Measurements from ENCODE around the gene SLC35B1. TPM values are rescaled to one million over a fixed set of nuclear protein-coding genes. Genes with fewer than 3 reads are reported as not detected.
"Not testable (repeated sequence)": the region's sequence is repeated elsewhere in the genome, so short reads cannot be mapped to it uniquely, and the experiment has no call there.

SLC35B1 gene
- total RNA-seq, 2 donors from 2014 or later = 28.1 to 33.3 TPM

DNA sequence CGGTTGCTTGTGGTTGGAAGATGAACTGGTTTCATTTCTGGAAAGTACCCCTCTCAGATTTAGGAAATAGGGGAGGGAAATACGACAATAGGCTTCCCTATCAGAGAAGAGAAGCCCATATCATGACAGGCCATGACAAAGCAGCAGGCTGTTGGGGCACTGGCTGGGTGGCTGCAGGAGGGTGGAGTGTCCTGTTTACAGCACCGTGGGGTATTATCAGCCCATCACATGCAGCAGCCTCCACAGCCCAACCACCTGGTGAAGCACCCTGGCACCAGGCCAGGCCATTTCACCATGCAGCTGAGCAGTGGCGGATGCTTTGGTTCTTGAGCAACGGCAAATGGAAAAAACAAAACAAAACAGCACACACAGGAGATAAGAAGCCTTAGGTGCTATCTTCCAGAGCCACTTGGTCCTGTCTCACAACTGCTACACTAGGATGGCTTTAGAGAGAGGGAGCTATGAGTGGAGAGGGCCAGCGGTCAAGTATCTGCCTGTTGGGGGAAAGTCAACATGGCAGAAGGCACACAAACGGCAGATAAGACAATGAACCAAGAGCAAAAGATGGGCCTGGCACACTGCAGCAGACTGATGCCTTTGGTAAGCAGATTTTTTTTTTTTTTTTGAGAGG lies 32.0 kb upstream of the SLC35B1 start:
- intact Hi-C loops (cut with DNase I) = no loop called here
- DNase-seq (ENCODE audit: low spot score) = peak; percentile 92

DNA sequence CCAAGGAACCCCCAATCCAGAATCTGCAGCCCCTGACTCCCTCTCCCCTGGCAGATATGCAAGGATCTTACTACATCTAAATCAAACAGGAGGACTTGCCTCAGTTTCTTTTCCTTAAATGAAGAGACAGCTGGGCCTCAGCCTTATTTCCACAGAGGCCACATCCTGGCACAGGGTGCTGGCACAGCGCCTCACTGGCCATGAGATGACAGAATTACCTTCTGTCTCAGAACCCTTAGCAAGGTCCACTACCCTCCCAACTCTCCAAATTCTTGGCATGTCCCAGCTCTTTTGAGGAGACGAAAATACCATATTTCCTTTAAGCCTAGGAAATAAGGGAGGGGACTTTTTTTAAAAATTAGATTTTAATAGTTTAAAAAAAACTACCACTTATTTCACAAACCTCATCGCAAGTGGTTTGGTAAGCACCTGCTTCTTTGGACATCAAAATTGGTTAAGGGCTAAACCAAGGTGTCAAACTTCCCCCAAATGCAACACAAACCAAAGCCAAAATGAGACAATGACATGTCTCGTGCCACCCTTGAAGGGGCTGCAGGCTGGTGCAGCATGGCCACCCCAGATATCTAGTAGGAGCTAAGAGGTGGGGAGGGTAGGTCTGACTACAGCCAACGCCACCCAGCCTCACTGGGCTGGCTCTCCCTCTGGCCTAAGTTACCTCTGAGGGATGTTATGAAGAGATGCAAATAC lies 30.8 kb upstream of the SLC35B1 start:
- intact Hi-C loops (cut with DNase I) = no loop called here
- no peak for DNase-seq (ENCODE audit: low spot score)

DNA sequence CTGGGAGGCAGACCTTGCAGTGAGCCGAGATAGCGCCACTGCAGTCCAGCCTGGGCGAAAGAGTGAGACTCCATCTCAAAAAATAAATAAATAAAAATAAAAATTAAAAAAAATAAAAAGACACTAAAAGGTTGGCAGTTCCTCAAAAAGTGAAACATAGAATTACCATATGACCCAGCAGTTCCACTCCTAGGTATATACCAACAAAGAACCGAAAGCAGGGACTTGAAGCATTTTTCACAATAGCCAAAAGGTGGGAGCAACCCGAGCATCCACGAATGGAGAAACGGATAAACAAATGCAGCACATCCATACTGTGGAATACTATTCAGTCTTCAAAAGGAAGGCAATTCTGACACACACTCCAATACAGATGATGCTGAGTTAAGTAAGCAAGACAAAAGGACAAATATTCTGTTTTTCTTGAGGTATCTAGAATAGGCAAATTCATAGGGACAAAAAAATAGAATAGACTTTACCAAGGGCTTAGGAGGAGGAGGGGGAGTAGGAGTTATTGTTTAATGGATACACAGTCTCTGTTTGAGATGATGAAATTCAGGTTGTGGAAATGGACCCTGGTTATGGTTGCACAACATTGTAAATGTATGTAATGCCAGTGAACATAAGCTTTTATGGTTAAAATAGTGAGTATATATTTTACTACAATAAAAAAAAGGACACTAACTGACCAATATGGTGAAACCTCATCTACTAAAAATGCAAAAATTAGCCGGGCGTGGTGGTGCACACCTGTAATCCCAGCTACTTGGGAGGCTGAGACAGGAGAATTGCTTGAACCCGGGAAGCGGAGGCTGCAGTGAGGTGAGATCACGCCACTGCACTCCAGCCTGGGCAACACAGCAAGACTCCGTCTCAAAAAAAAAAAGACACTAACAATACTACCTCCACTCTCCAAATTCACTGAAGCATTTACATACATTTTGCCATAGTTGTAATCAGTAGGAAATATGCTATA lies 27.0 kb upstream of the SLC35B1 start:
- DNase-seq (ENCODE audit: low spot score) = no peak

DNA sequence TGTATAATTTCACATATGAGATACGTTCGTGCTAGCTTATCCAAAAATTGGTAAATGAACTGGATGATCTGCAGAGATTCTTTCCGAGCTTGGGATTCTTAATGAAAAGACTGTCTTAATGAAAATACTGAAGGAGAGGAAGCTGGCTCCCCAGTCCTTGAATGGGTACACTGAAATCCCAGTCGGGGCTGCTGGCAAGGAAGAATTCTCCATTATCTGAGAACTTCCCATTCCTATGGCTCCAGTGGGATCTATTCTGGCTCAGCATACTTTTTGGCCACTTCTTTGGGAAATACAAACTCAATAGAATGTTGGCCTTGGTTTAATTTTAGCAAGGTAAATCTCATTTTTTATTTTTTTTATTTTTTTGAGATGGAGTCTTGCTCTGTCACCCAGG lies 23.7 kb upstream of the SLC35B1 start:
- no peak for DNase-seq (ENCODE audit: low spot score)
- intact Hi-C loops (cut with DNase I) = loop anchor here in 1 of 2 donors (5.0 kb wide), 1 partner anchor 46 kb away; no protein-coding TSS in a partner anchor

More for the DNA sequence above, 27.0 kb upstream of the SLC35B1 start:
- intact Hi-C loops (cut with DNase I) = loop anchor here in 1 of 2 donors (5.0 kb wide), 1 partner anchor 42 kb away; no protein-coding TSS in a partner anchor

DNA sequence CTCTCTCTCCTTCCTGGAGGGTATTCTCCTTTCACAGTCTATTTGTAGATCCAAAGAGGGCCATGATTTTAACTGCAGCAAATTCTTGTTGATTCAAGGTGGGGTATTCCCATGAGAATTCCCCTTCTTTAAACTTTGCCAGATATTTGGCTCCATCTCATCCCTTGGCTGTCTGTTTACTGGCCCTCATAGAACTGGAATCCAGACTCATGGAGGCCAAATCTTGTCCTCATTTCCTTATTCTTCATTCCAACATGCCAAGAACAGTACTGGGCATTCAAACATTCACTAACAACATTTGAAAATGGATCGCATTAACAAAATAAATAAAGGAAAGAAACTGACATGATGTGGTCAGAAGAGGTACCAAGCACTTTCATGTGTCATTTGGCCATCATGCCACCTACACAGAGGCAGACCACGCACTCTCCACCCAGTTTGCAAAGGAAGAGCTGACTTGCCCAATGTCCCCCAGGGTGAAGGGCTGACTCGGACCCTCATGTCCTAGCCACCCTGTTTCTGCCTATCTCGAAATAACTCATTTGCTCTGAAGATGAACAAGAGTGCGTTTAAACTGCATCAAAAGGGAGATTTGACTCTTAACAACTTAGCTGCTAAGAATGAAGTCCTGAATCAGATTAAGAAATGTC lies 23.1 kb upstream of the SLC35B1 start:
- intact Hi-C loops (cut with DNase I) = loop anchor here in 1 of 2 donors (5.0 kb wide), 1 partner anchor 46 kb away; no protein-coding TSS in a partner anchor

DNA sequence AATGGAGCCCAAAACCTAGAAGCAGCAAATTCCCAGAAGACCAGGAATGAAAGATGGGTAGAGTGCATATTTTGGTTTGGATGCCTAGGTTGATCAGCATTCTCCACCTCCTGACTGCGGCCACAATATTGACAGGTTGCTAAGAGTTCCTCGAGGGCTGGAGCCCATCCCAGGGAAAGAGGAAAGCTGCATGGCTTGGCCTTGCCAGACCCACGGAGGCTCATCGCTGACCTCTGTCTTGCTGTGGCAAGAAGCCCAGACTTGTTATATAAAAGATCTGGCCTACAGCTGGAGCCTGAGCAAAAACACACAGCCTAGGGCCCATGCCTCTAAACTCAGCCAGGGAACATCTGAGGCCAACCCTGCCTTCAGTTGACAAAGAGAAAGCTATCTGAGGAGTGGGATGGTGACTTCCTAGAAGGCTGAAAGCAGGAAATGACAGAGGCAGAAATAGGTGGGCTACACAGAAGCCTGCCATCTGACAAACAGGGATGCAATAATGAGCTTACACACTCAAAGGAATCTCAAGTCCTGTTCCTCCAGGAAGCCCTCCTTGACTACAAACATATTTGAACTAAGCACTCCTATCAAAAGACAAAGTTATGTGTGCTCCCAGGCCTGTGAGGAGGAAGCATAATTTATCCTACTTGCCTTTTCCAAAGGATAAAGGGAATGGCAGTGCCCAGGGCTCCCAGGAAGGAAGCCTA lies 22.5 kb upstream of the SLC35B1 start:
- intact Hi-C loops (cut with DNase I) = loop anchor here in 1 of 2 donors (5.0 kb wide), 1 partner anchor 47 kb away; no protein-coding TSS in a partner anchor
- DNase-seq (ENCODE audit: low spot score) = peak; percentile 95

More for the DNA sequence above, 23.1 kb upstream of the SLC35B1 start:
- no peak for DNase-seq (ENCODE audit: low spot score)

DNA sequence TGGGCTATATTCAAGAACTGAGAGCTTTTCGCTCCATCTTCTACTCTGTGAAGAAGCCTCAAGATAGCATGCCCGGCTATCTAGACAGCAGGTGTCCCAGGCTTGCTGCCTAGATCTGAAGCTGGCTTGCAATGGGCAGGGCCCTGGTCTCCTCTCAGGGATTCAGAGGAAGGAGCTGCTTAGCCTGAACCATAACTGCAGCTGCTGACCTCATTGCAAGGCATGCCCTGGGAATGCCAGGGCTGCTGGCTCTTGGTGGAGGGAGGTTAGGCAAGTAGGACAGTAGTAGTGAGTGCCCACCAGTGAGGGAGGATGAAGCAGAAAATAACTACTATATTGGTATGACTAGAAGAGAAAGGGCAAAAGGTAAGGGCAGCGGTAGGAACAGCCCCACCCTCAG lies 21.3 kb upstream of the SLC35B1 start:
- DNase-seq (ENCODE audit: low spot score) = no peak
- intact Hi-C loops (cut with DNase I) = no loop called here

DNA sequence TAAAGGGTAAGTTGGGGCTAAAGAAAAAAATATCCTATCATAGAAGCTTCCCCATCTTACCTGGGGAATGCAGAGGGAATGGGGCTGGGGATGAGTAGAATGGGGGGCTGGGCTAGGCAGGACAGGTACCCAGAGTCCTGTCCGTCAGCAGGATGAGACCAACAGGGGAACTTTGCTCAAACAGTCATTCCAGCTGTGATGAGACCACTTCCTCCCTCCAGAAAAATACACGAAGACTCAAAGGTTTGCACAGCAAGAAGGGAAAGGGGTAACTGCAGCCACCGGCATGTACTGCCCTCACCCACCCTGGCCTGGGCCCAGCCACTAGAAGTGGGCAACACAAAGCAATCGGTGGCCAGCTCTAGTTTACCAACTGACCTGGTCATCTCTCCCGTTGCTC lies 20.7 kb upstream of the SLC35B1 start:
- intact Hi-C loops (cut with DNase I) = no loop called here
- no peak for DNase-seq (ENCODE audit: low spot score)

DNA sequence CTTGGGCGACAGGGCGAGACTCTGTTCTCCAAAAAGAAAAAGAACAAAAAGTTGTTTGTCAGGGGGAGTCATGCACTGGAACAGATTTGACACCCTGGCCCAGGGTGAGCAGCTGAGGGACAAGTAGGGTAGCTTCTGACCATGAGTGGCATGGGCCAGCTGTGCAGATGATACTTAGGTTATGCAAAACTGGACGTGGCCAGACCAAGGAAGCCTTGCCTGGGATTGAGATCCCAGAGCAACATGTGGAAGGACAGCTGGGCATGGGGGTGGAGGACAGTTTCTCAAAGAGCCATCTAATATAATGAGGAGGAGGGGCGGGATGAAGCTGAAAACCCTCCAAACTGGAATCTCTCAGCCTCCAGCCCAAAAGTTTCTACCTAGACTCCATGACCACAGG lies 19.6 kb upstream of the SLC35B1 start:
- intact Hi-C loops (cut with DNase I) = no loop called here
- no peak for DNase-seq (ENCODE audit: low spot score)

DNA sequence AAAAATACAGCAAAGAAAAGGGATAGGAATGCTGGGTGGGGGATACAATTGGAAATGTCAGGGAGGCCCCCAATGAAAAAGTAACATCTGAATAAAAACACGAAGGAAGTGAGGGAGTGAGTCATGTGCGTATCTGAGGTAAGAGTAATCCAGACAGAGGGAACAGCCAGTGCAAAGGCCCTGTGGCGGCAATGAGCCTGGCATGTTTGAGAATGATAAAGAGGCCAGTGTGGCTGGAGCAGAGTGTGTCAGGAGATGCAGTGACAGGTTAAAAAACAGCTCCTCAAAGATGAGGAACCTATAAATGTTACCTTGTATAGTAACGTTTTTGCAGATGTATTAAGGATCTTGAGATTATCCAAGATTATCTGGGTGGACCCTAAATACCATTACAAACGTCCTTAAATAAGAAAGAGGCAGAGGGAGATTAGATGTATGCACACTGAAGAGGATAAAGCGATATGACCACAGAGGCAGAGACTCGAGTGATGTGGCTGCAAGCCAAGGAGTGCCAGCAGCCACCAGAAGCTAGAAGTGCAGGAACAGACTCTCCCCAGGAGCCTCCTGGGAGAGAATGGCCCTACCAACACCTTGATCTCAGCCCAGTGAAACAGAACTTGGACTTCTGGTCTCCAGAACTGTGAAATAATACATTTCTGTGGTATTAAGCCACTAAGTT lies 17.8 kb upstream of the SLC35B1 start:
- intact Hi-C loops (cut with DNase I) = no loop called here
- DNase-seq (ENCODE audit: low spot score) = no peak

DNA sequence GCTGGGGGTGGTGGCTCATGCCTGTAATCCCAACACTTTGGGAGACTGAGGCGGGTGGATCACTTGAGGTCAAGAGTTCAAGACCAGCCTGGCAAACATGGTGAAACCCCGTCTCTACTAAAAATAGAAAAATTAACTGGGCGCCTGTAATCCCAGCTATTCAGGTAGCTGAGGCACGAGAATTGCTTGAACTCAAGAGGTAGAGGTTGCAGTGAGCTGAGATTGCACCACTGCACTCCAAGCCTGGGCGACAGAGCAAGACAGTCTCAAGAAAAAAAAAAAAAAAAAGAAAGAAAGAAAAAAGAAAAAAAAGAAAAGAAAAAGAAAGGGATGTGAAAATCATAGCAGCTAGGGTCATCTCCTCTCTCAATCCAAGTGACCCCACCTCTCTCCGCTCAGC lies 16.8 kb upstream of the SLC35B1 start:
- intact Hi-C loops (cut with DNase I); DNase-seq (ENCODE audit: low spot score): not testable (repeated sequence)

DNA sequence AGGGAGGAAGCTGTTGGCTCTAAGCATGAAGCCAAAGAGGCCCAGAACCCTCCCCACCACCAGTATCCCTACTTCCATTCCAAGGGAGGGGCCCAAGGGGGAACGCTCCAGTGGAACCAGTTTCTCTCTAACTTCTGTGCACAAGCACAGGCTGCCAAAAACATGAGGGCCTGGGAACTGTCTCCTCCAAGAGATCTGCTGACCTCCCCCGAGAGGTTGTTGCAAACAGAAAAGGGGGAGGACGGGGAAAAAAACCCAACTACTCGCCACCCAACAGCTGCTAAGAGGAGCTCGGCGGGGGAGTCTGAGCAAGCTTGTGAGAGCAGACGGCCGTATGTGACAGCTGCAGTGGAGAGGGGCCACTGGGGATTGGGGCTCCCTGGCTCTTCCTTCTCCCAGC lies 15.7 kb upstream of the SLC35B1 start:
- intact Hi-C loops (cut with DNase I) = no loop called here

DNA sequence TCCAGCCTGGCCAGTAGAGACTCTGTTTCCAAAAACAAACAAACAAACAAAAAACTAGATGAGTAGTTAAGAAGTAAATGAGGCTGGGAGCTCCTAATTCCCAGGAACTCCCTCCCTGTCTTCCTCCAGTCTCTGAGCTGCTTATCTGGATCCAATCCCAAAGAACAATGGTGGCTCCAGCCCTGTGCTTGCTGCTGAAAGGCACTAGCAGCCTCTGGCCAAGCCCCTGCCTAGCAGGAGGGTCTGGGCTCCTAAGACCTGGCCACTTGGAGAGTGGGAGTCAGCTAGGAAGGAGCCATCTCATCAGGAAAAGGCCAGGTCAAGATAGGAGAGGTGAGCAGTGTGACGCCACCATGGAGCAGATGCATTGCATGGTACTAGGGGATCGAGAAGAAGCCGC lies 14.3 kb upstream of the SLC35B1 start:
- intact Hi-C loops (cut with DNase I) = no loop called here
- no peak for DNase-seq (ENCODE audit: low spot score)

More for the DNA sequence above, 15.7 kb upstream of the SLC35B1 start:
- DNase-seq (ENCODE audit: low spot score) = no peak

DNA sequence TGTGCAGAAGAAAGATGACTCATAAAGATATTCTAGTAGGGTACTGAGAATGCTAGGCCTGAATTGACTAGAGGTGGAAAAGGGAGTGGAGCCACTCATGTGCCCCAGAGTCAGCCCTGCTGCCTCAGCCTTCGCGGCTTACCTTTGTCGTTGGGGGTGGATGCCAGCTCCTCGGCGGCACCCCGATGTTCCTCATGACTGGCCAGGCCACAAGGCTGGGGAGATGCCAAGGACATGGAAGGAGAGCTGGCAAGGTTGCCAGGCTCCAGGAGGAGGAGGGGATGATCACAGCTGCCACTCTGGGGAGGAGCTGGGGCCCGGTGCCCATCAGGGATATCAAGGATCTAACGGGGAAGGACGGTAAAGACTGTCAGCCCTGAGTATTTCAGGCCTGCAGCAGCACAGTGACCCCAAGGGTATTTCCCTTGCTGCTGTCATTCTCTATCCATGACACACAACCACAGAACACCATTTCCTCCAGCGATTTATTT lies 9.7 kb upstream of the SLC35B1 start:
- DNase-seq (ENCODE audit: low spot score) = no peak
- intact Hi-C loops (cut with DNase I) = loop anchor here in 1 of 2 donors (10.0 kb wide), 1 partner anchor 47 kb away; the partner anchor contains the start of gene FAM117A

DNA sequence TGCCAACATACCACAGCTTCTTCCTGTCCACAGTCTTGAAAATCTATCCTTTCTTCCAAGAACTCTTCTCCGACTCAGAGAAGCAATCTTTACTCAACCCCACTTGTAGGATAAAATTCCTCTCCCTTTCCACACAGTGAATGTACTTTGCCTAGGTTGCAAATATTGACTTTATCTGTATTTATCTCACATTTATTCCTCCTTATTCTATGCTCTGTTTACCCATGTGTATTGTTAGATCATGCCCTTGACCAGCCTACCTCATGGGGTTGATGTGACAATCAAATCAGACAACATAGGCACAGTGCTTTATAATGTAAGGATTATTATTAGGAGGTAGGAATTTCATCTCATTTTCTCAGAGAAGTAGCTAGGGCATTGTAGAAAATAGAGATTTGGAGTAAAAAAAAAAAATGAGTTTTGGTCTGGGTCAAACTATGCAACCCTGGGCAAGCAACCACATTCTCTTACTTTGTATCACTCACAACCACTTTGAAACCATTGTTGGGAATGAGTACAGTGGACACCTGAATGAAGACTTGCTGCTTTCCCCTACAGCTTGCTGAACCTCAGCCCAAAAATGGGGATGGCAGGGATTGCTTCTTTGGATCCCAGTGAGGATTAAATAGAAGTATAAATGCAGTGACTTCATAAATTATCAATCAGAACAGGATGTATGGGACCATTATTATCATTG lies 9.1 kb upstream of the SLC35B1 start:
- no peak for DNase-seq (ENCODE audit: low spot score)
- intact Hi-C loops (cut with DNase I) = loop anchor here in 1 of 2 donors (10.0 kb wide), 1 partner anchor 48 kb away; the partner anchor contains the start of gene FAM117A

DNA sequence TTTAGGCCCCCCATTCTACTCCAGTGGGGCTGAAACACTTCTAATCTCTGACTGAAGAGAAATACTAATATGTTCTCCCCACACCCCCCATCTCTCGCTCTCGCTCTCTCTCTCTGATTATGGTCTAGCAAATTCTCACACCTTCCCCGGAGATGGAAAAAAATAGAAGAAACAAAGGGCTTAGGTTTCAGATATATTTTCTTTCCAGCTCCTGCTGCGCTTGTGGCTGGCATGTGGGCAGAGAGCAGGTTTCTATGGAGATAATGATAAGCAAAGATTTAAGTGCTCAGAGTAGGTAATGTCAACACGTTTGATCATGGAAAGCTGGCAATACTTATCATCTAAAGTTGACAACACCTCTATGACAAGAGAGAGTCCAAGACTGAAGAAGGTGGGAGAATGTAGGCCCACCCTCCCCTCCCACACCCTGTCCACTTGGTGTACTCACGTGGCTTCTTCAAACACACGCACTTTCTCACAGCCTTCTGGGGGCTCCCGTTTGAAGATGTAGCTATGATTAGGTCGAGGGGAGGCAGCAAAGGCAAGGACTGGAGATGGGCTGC lies 8.0 kb upstream of the SLC35B1 start:
- intact Hi-C loops (cut with DNase I) = loop anchor here in 1 of 2 donors (10.0 kb wide), 1 partner anchor 49 kb away; the partner anchor contains the start of gene FAM117A
- DNase-seq (ENCODE audit: low spot score) = no peak

Data from posterior vena cava (tissue), 2 donors.